H1 (cell line): Measurements from ENCODE around the gene BLCAP. TPM values are rescaled to one million over a fixed set of nuclear protein-coding genes. Genes with fewer than 3 reads are reported as not detected.
"Not testable (repeated sequence)": the region's sequence is repeated elsewhere in the genome, so short reads cannot be mapped to it uniquely, and the experiment has no call there.

Source experiments
- CTCF ChIA-PET: fragments of 300-600 bp; sonication (Branson Sonifier 250); formaldehyde crosslinking; loops from one replicate; lab custom pipeline; 2021; ENCODE audit not compliant: partially characterized antibody; lab: Charles Lee
- POLR2A ChIA-PET: fragments of 300-600 bp; sonication (Branson Sonifier 250); formaldehyde crosslinking; loops from one replicate; lab custom pipeline; 2021; ENCODE audit warnings: inconsistent platforms; ENCODE audit not compliant: partially characterized antibody; lab: Charles Lee
- DNase-seq, 2 experiments: peaks; one replicate each; pipeline versions ENCODE4 v3.0.0 to v3.0.0-alpha.2; 2010 to 2022; ENCODE audit warnings: low spot score in 2 of 2, low read depth in 1 of 2, mixed read lengths in 1 of 2
- FAIRE-seq: peaks from 2 replicates; lab custom pipeline; 2011; peaks lifted over from hg19 to GRCh38; lab: Jason Lieb, UNC
- H2AFZ ChIP-seq: 2 replicates; pipeline ENCODE4 v1.8.1; 2012; ENCODE audit warnings: low read length, inconsistent platforms
- H2AK5ac ChIP-seq: 2 replicates; pipeline ENCODE4 v1.6.1; 2013; ENCODE audit warnings: low read depth, low read length
- H2BK120ac ChIP-seq: replicated peaks from 2 replicates; pipeline ENCODE3; 2013; ENCODE audit warnings: low read depth, low read length, inconsistent platforms
- H2BK12ac ChIP-seq: 2 replicates; pipeline ENCODE4 v1.6.1; 2013; ENCODE audit warnings: low read depth, low read length
- H2BK15ac ChIP-seq: 2 replicates; pipeline ENCODE4 v1.6.1; 2013; ENCODE audit warnings: low read length
- H2BK20ac ChIP-seq: 2 replicates; pipeline ENCODE4 v1.6.1; 2013; ENCODE audit warnings: low read length
- H2BK5ac ChIP-seq: 2 replicates; pipeline ENCODE4 v1.6.1; 2013; ENCODE audit warnings: low read depth, low read length
- H3K14ac ChIP-seq: 2 replicates; pipeline ENCODE4 v1.6.1; 2013; ENCODE audit warnings: inconsistent platforms; ENCODE audit not compliant: insufficient read length
- H3K18ac ChIP-seq: 2 replicates; pipeline ENCODE4 v1.6.1; 2013; ENCODE audit warnings: low read length; ENCODE audit errors: extremely low read depth
- H3K23ac ChIP-seq: 2 replicates; pipeline ENCODE4 v1.6.1; 2013; ENCODE audit warnings: inconsistent platforms; ENCODE audit not compliant: insufficient read length
- H3K23me2 ChIP-seq: 2 replicates; pipeline ENCODE4 v1.6.1; 2013; ENCODE audit warnings: low read depth, low read length
- H3K27ac ChIP-seq: 2 replicates; pipeline ENCODE4 v1.6.1; 2011; ENCODE audit warnings: low read depth, low read length, inconsistent platforms
- H3K27me3 ChIP-seq, 4 experiments: replicated peaks in 1 of 4; 1 replicate in 1 of 4; 2 replicates in 3 of 4; pipeline versions ENCODE4 v1.6.1 to v1.8.1; 2011 to 2013; ENCODE audit warnings: low read length in 3 of 4, mild to moderate bottlenecking in 3 of 4, inconsistent platforms in 2 of 4, mixed read lengths in 2 of 4, moderate library complexity in 1 of 4; ENCODE audit not compliant: control insufficient read depth in 3 of 4, insufficient read depth in 3 of 4; ENCODE audit errors: extremely low read depth in 1 of 4
- H3K36me3 ChIP-seq, 4 experiments: 2 replicates each; pipeline versions ENCODE4 v1.6.1 to v1.8.1; 2011 to 2013; ENCODE audit warnings: mild to moderate bottlenecking in 4 of 4, low read length in 3 of 4, moderate library complexity in 2 of 4, control low read depth in 1 of 4, inconsistent platforms in 1 of 4; ENCODE audit not compliant: insufficient read depth in 4 of 4, control insufficient read depth in 2 of 4
- H3K4ac ChIP-seq: replicated peaks from 2 replicates; pipeline ENCODE3; 2013; ENCODE audit warnings: low read length, low read depth, mixed read lengths, inconsistent platforms; ENCODE audit not compliant: insufficient read length
- H3K4me1 ChIP-seq, 4 experiments: replicated peaks in 1 of 4; 1 replicate in 1 of 4; 2 replicates in 3 of 4; pipeline versions ENCODE4 v1.6.1 to v1.8.1; 2011 to 2013; ENCODE audit warnings: low read length in 3 of 4, inconsistent platforms in 2 of 4, mixed read lengths in 1 of 4; ENCODE audit not compliant: insufficient read depth in 4 of 4, control insufficient read depth in 3 of 4
- H3K4me2 ChIP-seq, 2 experiments: 2 replicates each; pipeline versions ENCODE4 v1.6.1 to v1.8.1; 2011 to 2013; ENCODE audit warnings: low read depth in 2 of 2, low read length in 2 of 2, control low read depth in 1 of 2, inconsistent platforms in 1 of 2, mild to moderate bottlenecking in 1 of 2; ENCODE audit not compliant: insufficient read depth in 1 of 2
- H3K4me3 ChIP-seq, 4 experiments: fragments of 200-600, 300-600 bp in 1 of 4; sonication (generic), shearing (Covaris generic), sonication (Bioruptor Twin) in 1 of 4; 2 replicates each; pipeline versions ENCODE4 v1.5.1 to v1.8.1; 2011 to 2016; ENCODE audit warnings: low read length in 4 of 4, low read depth in 3 of 4, control low read depth in 2 of 4, inconsistent platforms in 2 of 4, mild to moderate bottlenecking in 2 of 4, mixed read lengths in 1 of 4, moderate library complexity in 1 of 4; ENCODE audit not compliant: insufficient read depth in 2 of 4; ENCODE audit errors: extremely low read depth in 1 of 4
- H3K56ac ChIP-seq: replicated peaks from 2 replicates; pipeline ENCODE3; 2013; ENCODE audit warnings: low read depth, mild to moderate bottlenecking, mixed read lengths, low read length, inconsistent platforms; ENCODE audit not compliant: insufficient read length
- H3K79me1 ChIP-seq: 2 replicates; pipeline ENCODE4 v1.6.1; 2013; ENCODE audit warnings: low read depth, low read length, control low read depth
- H3K79me2 ChIP-seq, 2 experiments: 2 replicates each; pipeline versions ENCODE4 v1.6.1 to v1.8.1; 2012 to 2013; ENCODE audit warnings: low read length in 2 of 2, mild to moderate bottlenecking in 2 of 2, inconsistent platforms in 1 of 2; ENCODE audit not compliant: insufficient read depth in 2 of 2, control insufficient read depth in 1 of 2
- H3K9ac ChIP-seq, 4 experiments: replicated peaks in 1 of 4; 1 replicate in 1 of 4; 2 replicates in 3 of 4; pipeline versions ENCODE4 v1.6.1 to v1.8.1; 2011 to 2013; ENCODE audit warnings: low read depth in 3 of 4, low read length in 3 of 4, control low read depth in 2 of 4, mild to moderate bottlenecking in 2 of 4, moderate library complexity in 2 of 4, inconsistent platforms in 1 of 4; ENCODE audit errors: extremely low read depth in 1 of 4
- H3K9me3 ChIP-seq, 2 experiments: 2 replicates each; pipeline versions ENCODE4 v1.6.1 to v1.8.1; 2012 to 2013; ENCODE audit warnings: mild to moderate bottlenecking in 2 of 2, moderate library complexity in 2 of 2, control low read depth in 1 of 2, inconsistent platforms in 1 of 2, low read depth in 1 of 2, low read length in 1 of 2, mixed read lengths in 1 of 2; ENCODE audit not compliant: insufficient read depth in 2 of 2
- H4K20me1 ChIP-seq, 2 experiments: replicated peaks in 1 of 2; 2 replicates each; pipeline versions ENCODE3 to v1.8.1; 2011 to 2013; ENCODE audit warnings: inconsistent platforms in 2 of 2, low read length in 2 of 2, mild to moderate bottlenecking in 1 of 2; ENCODE audit not compliant: insufficient read depth in 2 of 2, control insufficient read depth in 1 of 2
- H4K5ac ChIP-seq: 2 replicates; pipeline ENCODE4 v1.6.1; 2013; ENCODE audit warnings: low read length, low read depth, mixed read lengths, inconsistent platforms; ENCODE audit not compliant: insufficient read length
- H4K8ac ChIP-seq: 2 replicates; pipeline ENCODE4 v1.8.0; 2013; ENCODE audit warnings: mild to moderate bottlenecking, moderate library complexity, low read length, inconsistent platforms; ENCODE audit not compliant: insufficient read depth; ENCODE audit errors: extremely low read depth
- H4K91ac ChIP-seq: replicated peaks from 2 replicates; pipeline ENCODE3; 2013; ENCODE audit warnings: low read length, mixed read lengths, inconsistent platforms; ENCODE audit not compliant: insufficient read length
- WGBS, 2 experiments: shearing (Covaris generic) in 1 of 2; methylation state at CpG; one replicate each; pipeline versions ENCODE4 v1.1.6 to v1.1.7; 2013 to 2015; ENCODE audit warnings: low lambda C conversion rate in 2 of 2, mixed read lengths in 2 of 2, inconsistent platforms in 1 of 2, low coverage in 1 of 2, missing lambda C conversion rate in 1 of 2; ENCODE audit not compliant: insufficient replicate concordance in 2 of 2, insufficient coverage in 1 of 2, insufficient read length in 1 of 2; ENCODE audit errors: extremely low coverage in 1 of 2, missing lambda C conversion rate in 1 of 2; 5-methylcytosine and 5-hydroxymethylcytosine counted together
- polyA plus RNA-seq, 7 experiments: library from polyadenylated mRNA; depleted of rRNA in 3 of 7; stranded (reverse) in 5 of 7; unstranded in 2 of 7; fragments of >200 nt in 5 of 7; fragments of 200-250 nt in 2 of 7; gene quantifications; 1 replicate in 5 of 7; 2 replicates in 1 of 7; 4 replicates in 1 of 7; pipeline versions ENCODE4 v1.2.1 to v1.2.3, GENCODE V29; 2011 to 2013; ENCODE audit warnings: missing spikeins in 2 of 7, mixed read lengths in 2 of 7
- total RNA-seq: library from RNA; stranded (reverse); fragmentation: NEBNext Ultra II Directional; extraction: Animal tissue kit (Norgen Biotek cat#: 25700); gene quantifications from 2 replicates; pipeline ENCODE4 v1.2.1, GENCODE V29; 2021

The BLCAP gene
- total and polyA plus RNA-seq, 2 of the 8 experiments (the other 6 are each of a cell fraction or from before 2014, with no cell fraction given), result 60.3 to 72.2 TPM

DNA sequence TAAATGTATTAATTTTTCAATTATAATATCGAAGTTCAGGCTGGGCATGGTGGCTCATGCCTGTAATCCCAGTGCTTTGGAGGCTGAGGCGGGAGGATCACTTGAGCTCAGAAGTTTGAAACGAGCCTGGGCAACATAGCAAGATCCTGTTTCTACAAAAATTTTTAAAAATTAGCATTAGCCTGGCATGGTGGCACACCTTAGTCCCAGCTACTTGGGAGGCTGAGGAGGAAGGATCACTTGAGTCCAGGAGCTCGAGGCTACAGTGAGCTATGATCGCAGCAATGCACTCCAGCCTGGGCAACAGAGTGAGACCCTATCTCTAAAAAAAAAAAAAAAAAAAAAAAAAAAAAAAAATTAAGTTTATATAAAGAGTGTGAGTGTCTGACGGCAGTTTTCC lies 55.2 kb downstream of the BLCAP start:
- H2BK5ac ChIP-seq, H3K4me2 ChIP-seq, H3K56ac ChIP-seq, H3K36me3 ChIP-seq, FAIRE-seq, H3K4ac ChIP-seq, H4K91ac ChIP-seq, H3K9ac ChIP-seq, H2BK120ac ChIP-seq, H2BK15ac ChIP-seq, H4K8ac ChIP-seq, H3K14ac ChIP-seq, H2AFZ ChIP-seq, H3K23me2 ChIP-seq, H3K27ac ChIP-seq, H3K9me3 ChIP-seq, H3K23ac ChIP-seq, H2BK12ac ChIP-seq, H3K18ac ChIP-seq, H3K27me3 ChIP-seq, H3K79me2 ChIP-seq, DNase-seq, H4K5ac ChIP-seq, H2BK20ac ChIP-seq, H3K79me1 ChIP-seq, H3K4me1 ChIP-seq, H4K20me1 ChIP-seq, H3K4me3 ChIP-seq, H2AK5ac ChIP-seq: not testable (repeated sequence)
- CTCF ChIA-PET, result interaction anchor here (1.0 to 1.6 kb wide), 4 partner anchors 9 to 87 kb away, joined by 3 to 5 read pairs (median 3); no protein-coding TSS in a partner anchor
- whole genome bisulfite sequencing, 2 experiments, result 85% methylated on average over 6 of the region's 6 CpGs; no CpG with 5 or more reads in 1 of the 2 experiments
- POLR2A ChIA-PET, result interaction anchor here (1.1 to 1.7 kb wide), 2 partner anchors 9 to 28 kb away, joined by 3 to 6 read pairs; no protein-coding TSS in a partner anchor
